HepG2 (cell line): ENCODE data around the gene MAMDC2. TPM values are rescaled to one million over a fixed set of nuclear protein-coding genes. Genes with fewer than 3 reads are reported as not detected.

ENCODE experiments used
- ATAC-seq: fragments of 200-7000 bp; cut with Tn5 transposase; 3 replicates; pipeline ENCODE4 v1.9.1; 2020; ENCODE audit warnings: mild to moderate bottlenecking, moderate library complexity
- BruUV-seq: library from RNA; stranded (reverse); fragments of 400-500 nt; replicated peaks from 2 replicates; lab custom pipeline; 2021; lab: Mats Ljungman, UMichigan
- CTCF ChIA-PET: fragments of 300-600 bp; formaldehyde crosslinking; extraction: SDS; loops from one replicate; lab custom pipeline; 2021; ENCODE audit warnings: low total read pairs, inconsistent platforms, low intra/inter-chr PET ratio; lab: Yijun Ruan, JAX
- POLR2A ChIA-PET: fragments of 350-600 bp; sonication (Branson Sonifier 250); formaldehyde crosslinking; loops from one replicate; lab custom pipeline; 2020; ENCODE audit warnings: antibody characterized with exemption, inconsistent platforms; lab: Yijun Ruan, JAX
- DNase-seq: peaks from one replicate; pipeline ENCODE4 v3.0.0-alpha.2; 2015; ENCODE audit warnings: low spot score
- FAIRE-seq: peaks from 3 replicates; lab custom pipeline; 2011; peaks lifted over from hg19 to GRCh38; lab: Jason Lieb, UNC
- H2AFZ ChIP-seq: one replicate; pipeline ENCODE4 v1.6.1; 2011; ENCODE audit warnings: low read length, inconsistent platforms
- H3K27ac ChIP-seq: fragments of 300-600 bp; 3 replicates; pipeline ENCODE4 v1.8.0; 2011; ENCODE audit warnings: mixed run types, mild to moderate bottlenecking, mixed read lengths, low read length, inconsistent platforms; ENCODE audit not compliant: insufficient read depth; ENCODE audit errors: extremely low read length
- H3K27me3 ChIP-seq, 2 experiments: fragments of 200-600 bp in 1 of 2; 2 replicates in 1 of 2; 3 replicates in 1 of 2; pipeline versions ENCODE4 v1.6.0 to v1.8.0; 2011; ENCODE audit warnings: low read length in 2 of 2, mild to moderate bottlenecking in 2 of 2, moderate library complexity in 2 of 2, inconsistent platforms in 1 of 2; ENCODE audit not compliant: insufficient read depth in 2 of 2, control insufficient read depth in 1 of 2
- H3K36me3 ChIP-seq, 2 experiments: fragments of 200-600 bp in 1 of 2; replicated peaks in 1 of 2; 2 replicates in 1 of 2; 3 replicates in 1 of 2; pipeline versions ENCODE4 v1.5.1 to v1.8.0; 2011; ENCODE audit warnings: low read length in 2 of 2, inconsistent platforms in 1 of 2; ENCODE audit not compliant: insufficient read depth in 2 of 2, control insufficient read depth in 1 of 2
- H3K4me1 ChIP-seq: 2 replicates; pipeline ENCODE4 v1.5.1; 2012; ENCODE audit warnings: low read length, inconsistent platforms; ENCODE audit not compliant: insufficient read depth
- H3K4me2 ChIP-seq: 2 replicates; pipeline ENCODE4 v1.6.0; 2011; ENCODE audit warnings: low read depth, low read length, inconsistent platforms
- H3K4me3 ChIP-seq, 3 experiments: fragments of 200-600 bp in 1 of 3; sonication (generic), shearing (Covaris generic) in 1 of 3; replicated peaks in 1 of 3; 2 replicates each; pipeline ENCODE4 v1.5.1; 2011 to 2016; ENCODE audit warnings: low read length in 3 of 3, inconsistent platforms in 2 of 3, low read depth in 2 of 3, mild to moderate bottlenecking in 2 of 3, control low read depth in 1 of 3, mixed read lengths in 1 of 3; ENCODE audit not compliant: insufficient read depth in 1 of 3
- H3K79me2 ChIP-seq: one replicate; pipeline ENCODE4 v1.6.1; 2011; ENCODE audit warnings: low read length, inconsistent platforms; ENCODE audit not compliant: insufficient read depth
- H3K9ac ChIP-seq: 2 replicates; pipeline ENCODE4 v1.6.0; 2011; ENCODE audit warnings: mild to moderate bottlenecking, low read depth, low read length, inconsistent platforms; ENCODE audit not compliant: insufficient read depth
- H3K9me3 ChIP-seq: 2 replicates; pipeline ENCODE4 v1.5.1; 2012; ENCODE audit warnings: mild to moderate bottlenecking, low read length
- H4K20me1 ChIP-seq: 2 replicates; pipeline ENCODE4 v1.6.0; 2011; ENCODE audit warnings: inconsistent platforms, mild to moderate bottlenecking, low read length, moderate library complexity; ENCODE audit not compliant: insufficient read depth
- ELF4 ChIP-seq: sonication (generic); formaldehyde crosslinking; IDR thresholded peaks from 2 replicates; pipeline ENCODE4 v1.5.0; 2020; ENCODE audit warnings: missing genetic modification reagents, mild to moderate bottlenecking, moderate library complexity, borderline replicate concordance
- ETV5 ChIP-seq: IDR thresholded peaks from 2 replicates; pipeline ENCODE4 v1.6.1; 2018; ENCODE audit warnings: missing biosample characterization, missing genetic modification reagents, inconsistent platforms, borderline replicate concordance
- HOXA5 ChIP-seq: sonication (generic); formaldehyde crosslinking; IDR thresholded peaks from 2 replicates; pipeline ENCODE4 v1.4.0; 2020; ENCODE audit warnings: missing genetic modification reagents
- MEIS2 ChIP-seq: sonication (generic); formaldehyde crosslinking; IDR thresholded peaks from 2 replicates; pipeline ENCODE4 v1.9.0; 2021; ENCODE audit warnings: mild to moderate bottlenecking, missing genetic modification reagents
- PRPF4 ChIP-seq: fragments of 200-400 bp; formaldehyde crosslinking; IDR thresholded peaks from 2 replicates; pipeline ENCODE4 v1.6.1; 2016; ENCODE audit warnings: low read length, low read depth; ENCODE audit not compliant: poor library complexity, severe bottlenecking
- SOX6 ChIP-seq, 2 experiments: fragments of 450-650 bp in 1 of 2; sonication (generic) in 1 of 2; formaldehyde crosslinking in 1 of 2; IDR thresholded peaks; 2 replicates each; pipeline versions ENCODE4 v1.4.0 to v1.6.1; 2017 to 2020; ENCODE audit warnings: antibody characterized with exemption in 1 of 2, mild to moderate bottlenecking in 1 of 2, missing genetic modification reagents in 1 of 2
- ZNF136 ChIP-seq: sonication (generic); formaldehyde crosslinking; IDR thresholded peaks from 2 replicates; pipeline ENCODE4 v1.8.1; 2022; ENCODE audit warnings: low read depth, mild to moderate bottlenecking, moderate library complexity, missing genetic modification reagents
- ZNF331 ChIP-seq: sonication (generic); formaldehyde crosslinking; IDR thresholded peaks from 2 replicates; pipeline ENCODE4 v1.4.0; 2020; ENCODE audit warnings: missing genetic modification reagents
- ZNF678 ChIP-seq: sonication (generic); formaldehyde crosslinking; IDR thresholded peaks from 2 replicates; pipeline ENCODE4 v1.4.0; 2020; ENCODE audit warnings: mild to moderate bottlenecking, missing genetic modification reagents
- WGBS: methylation state at CpG from one replicate; pipeline ENCODE4 v1.1.6; 2017; ENCODE audit warnings: low lambda C conversion rate; 5-methylcytosine and 5-hydroxymethylcytosine counted together
- in situ Hi-C: cut with HindIII; loops from 2 replicates; pipeline ENCODE4 v1.10.0; 2017; ENCODE audit warnings: low pct_unique_long_range_greater_than_20kb; ENCODE audit not compliant: extremely low pct_ligation_motif_present
- intact Hi-C: fragments of 100-400 bp; cut with micrococcal nuclease; formaldehyde crosslinking; loops from one replicate; pipeline ENCODE4 v1.10.0; 2022; ENCODE audit not compliant: unreplicated experiment
- polyA plus RNA-seq, 8 experiments: library from polyadenylated mRNA; depleted of rRNA in 3 of 8; stranded (reverse) in 7 of 8; unstranded in 1 of 8; fragments of >200 nt; fragmentation: Illumina TruSeq in 4 of 8; extraction: Trizol in 4 of 8; gene quantifications; 2 replicates each; pipeline versions ENCODE4 v1.2.1 to v1.2.3, GENCODE V29; 2011 to 2016; ENCODE audit warnings: low read depth in 4 of 8, missing spikeins in 1 of 8, mixed read lengths in 1 of 8; ENCODE audit not compliant: insufficient read depth in 1 of 8
- total RNA-seq, 5 experiments: library from RNA; depleted of rRNA; stranded (reverse); fragments of >200 nt; fragmentation: Illumina TruSeq; extraction: Trizol; gene quantifications; 2 replicates each; pipeline ENCODE4 v1.2.3, GENCODE V29; 2016; ENCODE audit warnings: low read depth in 1 of 5

Gene MAMDC2
- total and polyA plus RNA-seq, 2 of the 13 experiments (the other 11 are each of a cell fraction or from before 2014, with no cell fraction given) = not detected

GRCh38 chr9:70060148-70060882, 16.7 kb downstream of the MAMDC2 start:
- Histone ChIP-seq H3K4me1 (no peaks in the 10 kb centered on the region), H3K9me3 (no peaks in the 10 kb centered on the region), H3K27me3 (no peaks in the 10 kb centered on the region), H3K4me2 (no peak overlapping the region)
- intact Hi-C loops = no loop called here
- 0% methylated on average over 3 of the region's 3 CpGs for WGBS
- no peak for TF ChIP-seq ZNF678 (CRISPR knock-in tag)
- TF ChIP-seq, all 625 proteins: peak for 0
- ChIA-PET CTCF (no interaction called here), POLR2A (no interaction called here)
- no peaks in the 10 kb centered on the region for H4K20me1 ChIP-seq
- FAIRE-seq = no peak
- no peak overlapping the region for H3K9ac ChIP-seq
- H3K36me3 ChIP-seq = no peaks in the 10 kb centered on the region
- H3K79me2 ChIP-seq = no peaks in the 10 kb centered on the region
- no TSS peak for BruUV-seq
- in situ Hi-C loops = no loop called here
- H2AFZ ChIP-seq = no peak overlapping the region
- DNase-seq = no peak
- H3K27ac ChIP-seq = no peak overlapping the region
- no peak overlapping the region for H3K4me3 ChIP-seq
- no peak for ATAC-seq

GRCh38 chr9:70060883-70061507, 17.3 kb downstream of the MAMDC2 start:
- no peak for ATAC-seq
- Histone ChIP-seq H3K4me1 (no peaks in the 10 kb centered on the region), H3K27me3 (no peaks in the 10 kb centered on the region), H3K4me2 (no peak overlapping the region), H3K9ac (no peak overlapping the region), H2AFZ (no peak overlapping the region), H3K27ac (no peak overlapping the region), H4K20me1 (no peaks in the 10 kb centered on the region), H3K79me2 (no peaks in the 10 kb centered on the region), H3K36me3 (no peaks in the 10 kb centered on the region), H3K9me3 (no peaks in the 10 kb centered on the region), H3K4me3 (no peak overlapping the region)
- no TSS peak for BruUV-seq
- in situ Hi-C loops = no loop called here
- intact Hi-C loops = no loop called here
- ChIA-PET CTCF (no interaction called here), POLR2A (no interaction called here)
- TF ChIP-seq ZNF331 (CRISPR knock-in tag) (no peak), MEIS2 (CRISPR knock-in tag) (no peak), HOXA5 (CRISPR knock-in tag) (no peak), SOX6 (IDR thresholded peaks at IDR 0.05) (no peak), SOX6 (CRISPR knock-in tag; IDR thresholded peaks at IDR 0.05) (no peak), ETV5 (CRISPR knock-in tag) (no peak), ZNF136 (no peak), PRPF4 (no peak), ELF4 (CRISPR knock-in tag) (no peak)
- no peak for FAIRE-seq
- no peak for DNase-seq
